K562 (cell line): ENCODE data around the gene PATL2. TPM values are rescaled to one million over a fixed set of nuclear protein-coding genes. Genes with fewer than 3 reads are reported as not detected.

Source experiments
- CBFA2T2 ChIP-seq: fragments of 450-650 bp; conservative IDR thresholded peaks from 2 replicates; pipeline ENCODE4 v1.6.1; 2017; ENCODE audit warnings: mild to moderate bottlenecking
- DNMT1 ChIP-seq: fragments of 450-650 bp; IDR thresholded peaks from 2 replicates; pipeline ENCODE4 v1.6.1; 2016; ENCODE audit warnings: antibody characterized with exemption, mild to moderate bottlenecking
- L3MBTL2 ChIP-seq: fragments of 450-650 bp; IDR thresholded peaks from 2 replicates; pipeline ENCODE4 v1.6.1; 2016; ENCODE audit warnings: mild to moderate bottlenecking, moderate library complexity
- MTA3 ChIP-seq: fragments of 450-650 bp; formaldehyde crosslinking; IDR thresholded peaks from 2 replicates; pipeline ENCODE4 v1.6.1; 2017; ENCODE audit warnings: mild to moderate bottlenecking, borderline replicate concordance
- MYC ChIP-seq, 2 experiments: fragments of 250-450 bp in 1 of 2; sonication (Bioruptor Pico) in 1 of 2; IDR thresholded peaks; 2 replicates each; pipeline versions ENCODE4 v1.5.1 to v1.6.1; 2012 to 2021; ENCODE audit warnings: low read depth in 2 of 2, borderline replicate concordance in 1 of 2, improper control_type of control experiment in 1 of 2, low read length in 1 of 2, mild to moderate bottlenecking in 1 of 2, moderate library complexity in 1 of 2
- POLR2G ChIP-seq: fragments of 200-400 bp; formaldehyde crosslinking; IDR thresholded peaks from 2 replicates; pipeline ENCODE4 v1.6.1; 2017; ENCODE audit warnings: low read depth, mild to moderate bottlenecking, antibody characterized with exemption, low read length, moderate library complexity
- YY1 ChIP-seq, 3 experiments: IDR thresholded peaks; 2 replicates each; pipeline ENCODE4 v1.6.1; 2011; ENCODE audit warnings: low read length in 2 of 3, mild to moderate bottlenecking in 2 of 3, moderate library complexity in 2 of 3, borderline replicate concordance in 1 of 3, control low read depth in 1 of 3, low read depth in 1 of 3; ENCODE audit not compliant: insufficient read depth in 3 of 3, insufficient replicate concordance in 2 of 3, control insufficient read depth in 1 of 3, insufficient read length in 1 of 3; ENCODE audit errors: extremely low read depth in 1 of 3
- ZNF197 ChIP-seq: fragments of 200-800 bp; sonication (Bioruptor generic); IDR thresholded peaks from 2 replicates; pipeline ENCODE4 v1.6.1; 2016; ENCODE audit warnings: low read depth, missing genetic modification characterization, missing compliant biosample characterization
- polyA plus RNA-seq, 8 experiments: library from polyadenylated mRNA; depleted of rRNA in 4 of 8; stranded (reverse) in 5 of 8; unstranded in 3 of 8; fragments of >200 nt; fragmentation: Nextera tagmentation in 2 of 8; fragmentation: Illumina TruSeq in 1 of 8; extraction: Ambion mirVana in 2 of 8; extraction: Trizol in 1 of 8; gene quantifications; 2 replicates each; pipeline versions ENCODE4 v1.2.1 to v1.2.3, GENCODE V29; 2011 to 2014; ENCODE audit warnings: inconsistent platforms in 1 of 8, missing spikeins in 1 of 8
- total RNA-seq, 7 experiments: library from RNA; depleted of rRNA in 6 of 7; stranded (reverse); fragments of >200 nt in 6 of 7; fragmentation: Illumina TruSeq in 2 of 7; extraction: Trizol in 2 of 7; gene quantifications; 2 replicates each; pipeline versions ENCODE4 v1.2.1 to v1.2.3, GENCODE V29; 2011 to 2021; ENCODE audit warnings: low replicate concordance in 1 of 7
- TF ChIP-seq, protein P1 (sequence below): fragments of 450-650 bp; IDR thresholded peaks from 2 replicates; pipeline ENCODE4 v1.6.1; 2018; ENCODE audit not compliant: partially characterized antibody
- TF ChIP-seq, protein P2 (sequence below): fragments of 250-450 bp; sonication (Bioruptor Pico); IDR thresholded peaks from 2 replicates; pipeline ENCODE4 v1.4.0; 2020

PATL2 gene
- total and polyA plus RNA-seq, 9 of the 15 experiments (the other 6 are each of a cell fraction or from before 2014, with no cell fraction given): 0.42 to 1.1 (median 0.86) TPM

DNA sequence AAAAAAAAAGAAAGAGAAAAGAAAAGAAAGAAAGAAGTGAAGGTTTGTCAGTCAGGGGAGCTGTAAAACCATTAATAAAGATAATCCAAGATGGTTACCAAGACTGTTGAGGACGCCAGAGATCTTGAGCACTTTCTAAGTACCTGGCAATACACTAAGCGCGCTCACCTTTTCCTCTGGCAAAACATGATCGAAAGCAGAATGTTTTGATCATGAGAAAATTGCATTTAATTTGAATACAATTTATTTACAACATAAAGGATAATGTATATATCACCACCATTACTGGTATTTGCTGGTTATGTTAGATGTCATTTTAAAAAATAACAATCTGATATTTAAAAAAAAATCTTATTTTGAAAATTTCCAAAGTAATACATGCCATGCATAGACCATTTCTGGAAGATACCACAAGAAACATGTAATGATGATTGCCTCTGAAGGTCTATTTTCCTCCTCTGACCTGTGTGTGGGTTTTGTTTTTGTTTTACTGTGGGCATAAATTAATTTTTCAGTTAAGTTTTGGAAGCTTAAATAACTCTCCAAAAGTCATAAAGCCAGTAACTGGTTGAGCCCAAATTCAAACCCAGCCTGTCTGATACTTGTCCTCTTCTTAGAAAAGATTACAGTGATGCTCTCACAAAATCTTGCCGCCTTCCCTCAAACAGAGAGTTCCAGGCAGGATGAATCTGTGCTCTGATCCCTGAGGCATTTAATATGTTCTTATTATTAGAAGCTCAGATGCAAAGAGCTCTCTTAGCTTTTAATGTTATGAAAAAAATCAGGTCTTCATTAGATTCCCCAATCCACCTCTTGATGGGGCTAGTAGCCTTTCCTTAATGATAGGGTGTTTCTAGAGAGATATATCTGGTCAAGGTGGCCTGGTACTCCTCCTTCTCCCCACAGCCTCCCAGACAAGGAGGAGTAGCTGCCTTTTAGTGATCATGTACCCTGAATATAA lies 2.2 kb upstream of the PATL2 start (continued):
- TF ChIP-seq, protein P1, sequence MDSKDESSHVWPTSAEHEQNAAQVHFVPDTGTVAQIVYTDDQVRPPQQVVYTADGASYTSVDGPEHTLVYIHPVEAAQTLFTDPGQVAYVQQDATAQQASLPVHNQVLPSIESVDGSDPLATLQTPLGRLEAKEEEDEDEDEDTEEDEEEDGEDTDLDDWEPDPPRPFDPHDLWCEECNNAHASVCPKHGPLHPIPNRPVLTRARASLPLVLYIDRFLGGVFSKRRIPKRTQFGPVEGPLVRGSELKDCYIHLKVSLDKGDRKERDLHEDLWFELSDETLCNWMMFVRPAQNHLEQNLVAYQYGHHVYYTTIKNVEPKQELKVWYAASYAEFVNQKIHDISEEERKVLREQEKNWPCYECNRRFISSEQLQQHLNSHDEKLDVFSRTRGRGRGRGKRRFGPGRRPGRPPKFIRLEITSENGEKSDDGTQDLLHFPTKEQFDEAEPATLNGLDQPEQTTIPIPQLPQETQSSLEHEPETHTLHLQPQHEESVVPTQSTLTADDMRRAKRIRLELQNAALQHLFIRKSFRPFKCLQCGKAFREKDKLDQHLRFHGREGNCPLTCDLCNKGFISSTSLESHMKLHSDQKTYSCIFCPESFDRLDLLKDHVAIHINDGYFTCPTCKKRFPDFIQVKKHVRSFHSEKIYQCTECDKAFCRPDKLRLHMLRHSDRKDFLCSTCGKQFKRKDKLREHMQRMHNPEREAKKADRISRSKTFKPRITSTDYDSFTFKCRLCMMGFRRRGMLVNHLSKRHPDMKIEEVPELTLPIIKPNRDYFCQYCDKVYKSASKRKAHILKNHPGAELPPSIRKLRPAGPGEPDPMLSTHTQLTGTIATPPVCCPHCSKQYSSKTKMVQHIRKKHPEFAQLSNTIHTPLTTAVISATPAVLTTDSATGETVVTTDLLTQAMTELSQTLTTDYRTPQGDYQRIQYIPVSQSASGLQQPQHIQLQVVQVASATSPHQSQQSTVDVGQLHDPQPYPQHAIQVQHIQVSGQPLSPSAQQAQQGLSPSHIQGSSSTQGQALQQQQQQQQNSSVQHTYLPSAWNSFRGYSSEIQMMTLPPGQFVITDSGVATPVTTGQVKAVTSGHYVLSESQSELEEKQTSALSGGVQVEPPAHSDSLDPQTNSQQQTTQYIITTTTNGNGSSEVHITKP: peak; percentile 57
- TF ChIP-seq DNMT1 (no peak), CBFA2T2 (no peak), POLR2G (no peak), L3MBTL2 (no peak), YY1 (IDR thresholded peaks at IDR 0.05; ENCODE audit: borderline replicate concordance in 1 of 3, control insufficient read depth in 1 of 3, extremely low read depth in 1 of 3, insufficient read depth in 3 of 3, insufficient read length in 1 of 3, insufficient replicate concordance in 2 of 3, low read depth in 1 of 3, low read length in 2 of 3) (no peak), MTA3 (no peak), MYC (IDR thresholded peaks at IDR 0.05; ENCODE audit: low read depth, low read length) (no peak), MYC (CRISPR knock-in tag; IDR thresholded peaks at IDR 0.05; ENCODE audit: borderline replicate concordance, low read depth) (no peak), ZNF197 (CRISPR knock-in tag) (no peak)
- TF ChIP-seq, protein P2, sequence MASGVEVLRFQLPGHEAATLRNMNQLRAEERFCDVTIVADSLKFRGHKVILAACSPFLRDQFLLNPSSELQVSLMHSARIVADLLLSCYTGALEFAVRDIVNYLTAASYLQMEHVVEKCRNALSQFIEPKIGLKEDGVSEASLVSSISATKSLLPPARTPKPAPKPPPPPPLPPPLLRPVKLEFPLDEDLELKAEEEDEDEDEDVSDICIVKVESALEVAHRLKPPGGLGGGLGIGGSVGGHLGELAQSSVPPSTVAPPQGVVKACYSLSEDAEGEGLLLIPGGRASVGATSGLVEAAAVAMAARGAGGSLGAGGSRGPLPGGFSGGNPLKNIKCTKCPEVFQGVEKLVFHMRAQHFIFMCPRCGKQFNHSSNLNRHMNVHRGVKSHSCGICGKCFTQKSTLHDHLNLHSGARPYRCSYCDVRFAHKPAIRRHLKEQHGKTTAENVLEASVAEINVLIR (CRISPR knock-in tag): no peak
